Endothelial cell of umbilical vein (primary cell): ENCODE measurements around the gene CEACAM21. TPM values are rescaled to one million over a fixed set of nuclear protein-coding genes. Genes with fewer than 3 reads are reported as not detected.

Experiments
- BruUV-seq: library from RNA; stranded (reverse); fragments of 400-500 nt; replicated peaks from 2 replicates; lab custom pipeline; 2021; lab: Mats Ljungman, UMichigan
- CTCF ChIA-PET: fragments of 300-600, 350-600 bp; sonication (Branson Sonifier 250); formaldehyde crosslinking; loops from one replicate; lab custom pipeline; 2021; ENCODE audit warnings: antibody characterized with exemption, inconsistent platforms; lab: Charles Lee
- POLR2A ChIA-PET: fragments of 300-600, 350-600 bp; sonication (Branson Sonifier 250); formaldehyde crosslinking; loops from one replicate; lab custom pipeline; 2021; ENCODE audit warnings: antibody characterized with exemption, inconsistent platforms; lab: Charles Lee
- DNase-seq: peaks from one replicate; pipeline ENCODE4 v3.0.0-alpha.2; 2011; ENCODE audit warnings: low read depth, low spot score
- FAIRE-seq: peaks from 2 replicates; lab custom pipeline; 2011; peaks lifted over from hg19 to GRCh38; lab: Jason Lieb, UNC
- H2AFZ ChIP-seq: 2 replicates; pipeline ENCODE4 v1.6.0; 2012; ENCODE audit warnings: low read depth, low read length, control low read depth, inconsistent platforms
- H3K27ac ChIP-seq: 2 replicates; pipeline ENCODE4 v1.5.1; 2011; ENCODE audit warnings: low read depth, mild to moderate bottlenecking, control low read depth, low read length, moderate library complexity; ENCODE audit not compliant: insufficient read depth
- H3K27me3 ChIP-seq, 2 experiments: 2 replicates each; pipeline versions ENCODE4 v1.6.0 to v1.6.1; 2011; ENCODE audit warnings: low read length in 2 of 2, mixed read lengths in 1 of 2; ENCODE audit not compliant: control insufficient read depth in 2 of 2, insufficient read depth in 2 of 2
- H3K36me3 ChIP-seq, 2 experiments: 2 replicates in 1 of 2; 3 replicates in 1 of 2; pipeline ENCODE4 v1.5.1; 2011; ENCODE audit warnings: low read length in 2 of 2, mild to moderate bottlenecking in 1 of 2, moderate library complexity in 1 of 2; ENCODE audit not compliant: control insufficient read depth in 2 of 2, insufficient read depth in 2 of 2; ENCODE audit errors: extremely low read depth in 1 of 2
- H3K4me1 ChIP-seq: 3 replicates; pipeline ENCODE4 v1.5.1; 2011; ENCODE audit warnings: mild to moderate bottlenecking, low read length; ENCODE audit not compliant: control insufficient read depth, insufficient read depth; ENCODE audit errors: extremely low read depth
- H3K4me2 ChIP-seq: 2 replicates; pipeline ENCODE4 v1.6.1; 2011; ENCODE audit warnings: low read length, control low read depth, mixed read lengths; ENCODE audit not compliant: insufficient read depth
- H3K4me3 ChIP-seq, 3 experiments: fragments of 200-600 bp in 1 of 3; sonication (generic), shearing (Covaris generic) in 1 of 3; replicated peaks in 1 of 3; 2 replicates each; pipeline ENCODE4 v1.5.1; 2011 to 2016; ENCODE audit warnings: control low read depth in 3 of 3, low read length in 3 of 3, mild to moderate bottlenecking in 2 of 3, inconsistent platforms in 1 of 3, low read depth in 1 of 3, moderate library complexity in 1 of 3; ENCODE audit not compliant: insufficient read depth in 1 of 3
- H3K79me2 ChIP-seq: 2 replicates; pipeline ENCODE4 v1.6.0; 2012; ENCODE audit warnings: low read length, inconsistent platforms; ENCODE audit not compliant: control insufficient read depth, insufficient read depth
- H3K9ac ChIP-seq: replicated peaks from 2 replicates; pipeline ENCODE3; 2011; ENCODE audit warnings: low read length, control low read depth; ENCODE audit not compliant: insufficient read depth; ENCODE audit errors: extremely low read depth
- H3K9me1 ChIP-seq: replicated peaks from 3 replicates; pipeline ENCODE4 v1.6.0; 2011; ENCODE audit warnings: mild to moderate bottlenecking, low read length; ENCODE audit not compliant: control insufficient read depth, insufficient read depth; ENCODE audit errors: extremely low read depth
- H3K9me3 ChIP-seq: replicated peaks from 2 replicates; pipeline ENCODE4 v1.5.1; 2012; ENCODE audit warnings: low read length, inconsistent platforms; ENCODE audit not compliant: control insufficient read depth, insufficient read depth
- H4K20me1 ChIP-seq: replicated peaks from 2 replicates; pipeline ENCODE3; 2011; ENCODE audit warnings: mild to moderate bottlenecking, low read length; ENCODE audit not compliant: control insufficient read depth, insufficient read depth; ENCODE audit errors: extremely low read depth
- CTCF ChIP-seq, 2 donors: IDR thresholded peaks; 1 replicate in 1 of 2; 2 replicates in 1 of 2; pipeline ENCODE4 v1.5.1; 2011; ENCODE audit warnings: low read length in 2 of 2, mild to moderate bottlenecking in 2 of 2, moderate library complexity in 2 of 2, control low read depth in 1 of 2, inconsistent platforms in 1 of 2, low read depth in 1 of 2; ENCODE audit not compliant: insufficient read depth in 1 of 2; ENCODE audit errors: extremely low read depth in 1 of 2
- EZH2 ChIP-seq: IDR thresholded peaks from 2 replicates; pipeline ENCODE4 v1.6.1; 2012; ENCODE audit warnings: borderline replicate concordance, low read depth, mild to moderate bottlenecking, moderate library complexity, low read length, inconsistent platforms; ENCODE audit not compliant: severe bottlenecking
- FOS ChIP-seq: IDR thresholded peaks from 2 replicates; pipeline ENCODE4 v1.6.1; 2011; ENCODE audit warnings: mild to moderate bottlenecking, low read length, moderate library complexity, borderline replicate concordance; ENCODE audit not compliant: insufficient read depth
- GATA2 ChIP-seq: IDR thresholded peaks from 2 replicates; pipeline ENCODE4 v1.7.0; 2011; ENCODE audit warnings: low read depth, mild to moderate bottlenecking, moderate library complexity, mixed read lengths, low read length; ENCODE audit not compliant: insufficient read length, insufficient read depth
- JUN ChIP-seq: IDR thresholded peaks from 2 replicates; pipeline ENCODE4 v1.6.1; 2011; ENCODE audit warnings: borderline replicate concordance, low read depth; ENCODE audit not compliant: insufficient read length, insufficient read depth
- MAX ChIP-seq: IDR thresholded peaks from 2 replicates; pipeline ENCODE4 v1.6.1; 2011; ENCODE audit not compliant: insufficient read depth, insufficient read length
- MYC ChIP-seq: IDR thresholded peaks from one replicate; pipeline ENCODE4 v1.6.1; 2011; ENCODE audit warnings: mild to moderate bottlenecking, low read depth, low read length
- POLR2A ChIP-seq: IDR thresholded peaks from 2 replicates; pipeline ENCODE4 v1.6.1; 2012; ENCODE audit warnings: low read depth, mild to moderate bottlenecking, control low read depth, low read length
- dilution Hi-C: fragments of 300-500 bp; cut with MboI; formaldehyde crosslinking; loops from one replicate; pipeline ENCODE4 v1.15.0; 2019; ENCODE audit warnings: low sequenced_read_pairs; ENCODE audit not compliant: extremely low pct_ligation_motif_present
- intact Hi-C: fragments of 100-400 bp; cut with micrococcal nuclease; formaldehyde crosslinking; loops from one replicate; pipeline ENCODE4 v1.10.0; 2022
- polyA plus RNA-seq, 4 experiments: library from polyadenylated mRNA; depleted of rRNA in 3 of 4; stranded (reverse) in 3 of 4; unstranded in 1 of 4; fragments of >200 nt; gene quantifications; 2 replicates each; pipeline versions ENCODE4 v1.2.1 to v1.2.3, GENCODE V29; 2011 to 2012; ENCODE audit warnings: missing spikeins in 1 of 4
- total RNA-seq: library from RNA; stranded (reverse); gene quantifications from 2 replicates; pipeline ENCODE4 v1.2.3, GENCODE V29; 2021

The CEACAM21 gene
- total and polyA plus RNA-seq, 2 donors (not counting 3 experiments of a cell fraction or from before 2014, with no cell fraction given) = 0.81 to 1.7 TPM

DNA sequence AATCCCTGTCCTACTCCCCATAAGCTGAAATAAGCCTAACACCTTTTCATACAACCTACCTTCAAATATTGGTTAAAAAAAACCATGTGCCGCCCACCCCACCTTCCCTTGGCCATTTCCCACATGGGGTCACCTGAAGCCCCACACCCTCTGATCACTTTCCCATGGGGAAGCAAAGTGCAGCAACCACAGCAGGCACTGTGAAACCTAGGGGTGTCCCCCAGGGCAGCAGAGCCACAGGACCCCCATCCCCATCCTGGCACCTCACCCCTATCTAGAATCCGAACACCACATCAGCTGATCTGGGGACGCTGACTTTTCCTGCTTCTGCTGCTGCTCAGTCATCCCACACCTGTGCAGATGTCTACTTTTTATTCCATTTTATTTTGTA, 19.9 kb downstream of the CEACAM21 start:
- TF ChIP-seq EZH2 (no peak), CTCF (IDR thresholded peaks at IDR 0.05; ENCODE audit: extremely low read depth in 1 of 2, insufficient read depth in 1 of 2, low read depth in 1 of 2, low read length in 2 of 2) (no peak), FOS (no peak), GATA2 (no peak), MAX (no peak), POLR2A (no peak), JUN (no peak), MYC (no peak)
- DNase-seq (no peak), FAIRE-seq (no peak)
- intact Hi-C loops (loop anchor here (1.0 to 2.0 kb wide), 3 partner anchors 26 to 147 kb away; no protein-coding TSS in a partner anchor), dilution Hi-C loops (no loop called here)
- peaks cover 5% of the 10 kb centered on the region for H3K4me1 ChIP-seq
- no peaks in the 10 kb centered on the region for H3K9me1 ChIP-seq
- no peaks in the 10 kb centered on the region for H4K20me1 ChIP-seq
- CTCF ChIA-PET = interaction anchor here (0.8 to 3.3 kb wide), 8 partner anchors 9 to 155 kb away, joined by 3 to 25 read pairs (median 6); no protein-coding TSS in a partner anchor
- no peak overlapping the region for H3K9ac ChIP-seq
- no peak overlapping the region for H2AFZ ChIP-seq
- peaks cover 8 to 18% of the 10 kb centered on the region in 2 experiments for H3K27me3 ChIP-seq
- POLR2A ChIA-PET = no interaction called here
- no peaks in the 10 kb centered on the region for H3K36me3 ChIP-seq
- H3K4me3 ChIP-seq = no peak overlapping the region
- no peak overlapping the region for H3K4me2 ChIP-seq
- H3K27ac ChIP-seq = no peak overlapping the region
- BruUV-seq = no TSS peak
- no peaks in the 10 kb centered on the region for H3K9me3 ChIP-seq
- H3K79me2 ChIP-seq = no peaks in the 10 kb centered on the region
